PFSK-1 (cell line): ENCODE data around the gene UNC119.

Experiments used
- FOXP2 ChIP-seq: optimal IDR thresholded peaks from 2 replicates; pipeline ENCODE3; 2011; ENCODE audit warnings: borderline replicate concordance, control low read depth, inconsistent platforms; ENCODE audit not compliant: insufficient read depth; ENCODE audit errors: extremely low read length, extremely low read depth
- POLR2AphosphoS5 ChIP-seq: IDR thresholded peaks from 2 replicates; pipeline ENCODE4 v1.6.1; 2012; ENCODE audit warnings: low read depth, mild to moderate bottlenecking, control low read depth, low read length, moderate library complexity
- SIN3A ChIP-seq: IDR thresholded peaks from 2 replicates; pipeline ENCODE4 v1.6.1; 2012; ENCODE audit warnings: mild to moderate bottlenecking, low read length, moderate library complexity, borderline replicate concordance; ENCODE audit not compliant: insufficient read depth
- TAF1 ChIP-seq: IDR thresholded peaks from 2 replicates; pipeline ENCODE4 v1.6.1; 2012; ENCODE audit warnings: low read length, control low read depth, borderline replicate concordance; ENCODE audit not compliant: insufficient read depth
- TF ChIP-seq, protein P1 (sequence below), 2 experiments: IDR thresholded peaks; 2 replicates each; pipeline versions ENCODE4 v1.6.1 to v1.8.0; 2011 to 2012; ENCODE audit warnings: low read depth in 2 of 2, low read length in 2 of 2, control low read depth in 1 of 2, inconsistent platforms in 1 of 2, mild to moderate bottlenecking in 1 of 2, moderate library complexity in 1 of 2; ENCODE audit not compliant: insufficient read depth in 1 of 2

The UNC119 gene

DNA sequence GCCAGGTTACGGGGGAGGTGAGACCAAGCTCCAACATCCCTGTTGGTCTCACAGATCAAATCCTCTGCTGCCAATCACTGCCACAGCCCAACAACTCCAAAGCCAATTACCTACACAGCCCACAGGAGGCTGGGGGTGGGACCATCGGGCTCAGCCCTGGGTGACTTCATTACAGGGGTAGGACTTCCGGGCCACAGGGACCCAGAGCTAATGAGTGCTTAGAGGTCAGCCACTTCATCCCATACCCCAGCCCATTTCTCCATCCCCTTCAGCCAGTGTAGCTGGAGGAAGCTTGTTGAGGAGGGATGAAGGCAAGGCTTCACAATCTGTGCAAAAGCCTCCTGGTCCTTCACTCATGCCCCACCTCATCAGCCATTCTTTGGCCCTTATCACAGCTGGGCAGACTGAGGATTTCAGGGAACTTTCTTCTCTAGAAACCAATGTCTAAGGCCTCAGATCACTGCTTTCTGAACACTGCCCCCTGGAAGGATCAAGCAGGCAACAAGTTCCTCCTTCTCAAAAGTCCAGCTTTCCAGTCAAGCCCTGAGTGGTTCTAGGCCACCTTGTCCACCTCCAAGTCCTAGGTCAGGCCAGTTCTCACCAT lies 40.5 kb downstream of the UNC119 start:
- TF ChIP-seq SIN3A = no peak
- TF ChIP-seq POLR2AphosphoS5 = no peak
- no peak for TF ChIP-seq TAF1
- TF ChIP-seq, protein P1, sequence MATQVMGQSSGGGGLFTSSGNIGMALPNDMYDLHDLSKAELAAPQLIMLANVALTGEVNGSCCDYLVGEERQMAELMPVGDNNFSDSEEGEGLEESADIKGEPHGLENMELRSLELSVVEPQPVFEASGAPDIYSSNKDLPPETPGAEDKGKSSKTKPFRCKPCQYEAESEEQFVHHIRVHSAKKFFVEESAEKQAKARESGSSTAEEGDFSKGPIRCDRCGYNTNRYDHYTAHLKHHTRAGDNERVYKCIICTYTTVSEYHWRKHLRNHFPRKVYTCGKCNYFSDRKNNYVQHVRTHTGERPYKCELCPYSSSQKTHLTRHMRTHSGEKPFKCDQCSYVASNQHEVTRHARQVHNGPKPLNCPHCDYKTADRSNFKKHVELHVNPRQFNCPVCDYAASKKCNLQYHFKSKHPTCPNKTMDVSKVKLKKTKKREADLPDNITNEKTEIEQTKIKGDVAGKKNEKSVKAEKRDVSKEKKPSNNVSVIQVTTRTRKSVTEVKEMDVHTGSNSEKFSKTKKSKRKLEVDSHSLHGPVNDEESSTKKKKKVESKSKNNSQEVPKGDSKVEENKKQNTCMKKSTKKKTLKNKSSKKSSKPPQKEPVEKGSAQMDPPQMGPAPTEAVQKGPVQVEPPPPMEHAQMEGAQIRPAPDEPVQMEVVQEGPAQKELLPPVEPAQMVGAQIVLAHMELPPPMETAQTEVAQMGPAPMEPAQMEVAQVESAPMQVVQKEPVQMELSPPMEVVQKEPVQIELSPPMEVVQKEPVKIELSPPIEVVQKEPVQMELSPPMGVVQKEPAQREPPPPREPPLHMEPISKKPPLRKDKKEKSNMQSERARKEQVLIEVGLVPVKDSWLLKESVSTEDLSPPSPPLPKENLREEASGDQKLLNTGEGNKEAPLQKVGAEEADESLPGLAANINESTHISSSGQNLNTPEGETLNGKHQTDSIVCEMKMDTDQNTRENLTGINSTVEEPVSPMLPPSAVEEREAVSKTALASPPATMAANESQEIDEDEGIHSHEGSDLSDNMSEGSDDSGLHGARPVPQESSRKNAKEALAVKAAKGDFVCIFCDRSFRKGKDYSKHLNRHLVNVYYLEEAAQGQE (IDR thresholded peaks at IDR 0.05; ENCODE audit: insufficient read depth in 1 of 2, low read depth in 2 of 2, low read length in 2 of 2) = no peak
- TF ChIP-seq FOXP2 = no peak

DNA sequence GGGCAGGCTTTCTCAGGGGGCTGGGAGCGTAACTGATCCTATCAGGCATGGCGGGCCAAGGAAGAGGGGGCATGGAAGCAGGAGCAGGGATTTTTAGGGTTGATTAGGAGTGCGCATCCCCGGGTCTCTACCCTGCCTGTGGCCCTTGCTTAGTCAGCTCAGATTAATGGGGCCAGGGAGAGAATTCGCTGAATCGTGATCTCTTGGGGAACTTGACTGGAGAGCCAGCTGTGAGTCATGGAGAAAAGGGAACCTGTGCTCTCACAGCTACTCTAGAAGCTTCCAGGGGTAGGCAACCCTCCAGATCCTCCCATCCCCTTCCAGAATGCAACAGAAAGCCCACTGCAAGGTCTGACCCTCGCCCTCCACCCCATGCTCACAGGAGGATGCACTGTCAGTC lies 42.6 kb downstream of the UNC119 start:
- TF ChIP-seq POLR2AphosphoS5 (no peak), TAF1 (no peak), FOXP2 (no peak), SIN3A (no peak)
- TF ChIP-seq, protein P1 (IDR thresholded peaks at IDR 0.05; ENCODE audit: insufficient read depth in 1 of 2, low read depth in 2 of 2, low read length in 2 of 2) = no peak

DNA sequence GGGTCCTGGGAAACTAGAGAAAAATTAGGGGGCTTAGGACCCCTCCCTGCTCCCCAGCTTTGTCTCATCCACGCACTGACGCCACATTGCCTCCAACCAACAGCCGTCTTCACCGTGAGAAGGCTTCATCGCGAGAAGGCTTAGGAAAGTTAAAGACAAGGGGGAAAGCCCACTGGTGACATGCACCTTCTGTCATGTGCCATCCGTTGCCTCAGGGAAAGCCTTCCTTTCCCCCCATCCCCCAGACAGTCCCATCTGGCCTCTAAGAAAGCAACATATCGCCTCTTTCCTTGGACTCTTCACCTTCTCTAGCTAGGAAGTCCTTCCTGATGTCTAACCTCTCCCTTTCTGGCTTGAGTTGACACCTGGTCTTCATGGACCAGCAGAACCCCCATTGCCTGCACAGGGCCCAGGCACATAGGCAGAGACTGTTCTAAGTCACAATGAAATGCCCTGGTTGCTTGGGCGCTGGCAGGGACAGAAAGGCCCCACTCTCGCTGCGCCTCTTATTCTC lies 44.2 kb downstream of the UNC119 start:
- TF ChIP-seq SIN3A = no peak
- TF ChIP-seq TAF1 = no peak
- TF ChIP-seq, protein P1 (IDR thresholded peaks at IDR 0.05; ENCODE audit: insufficient read depth in 1 of 2, low read depth in 2 of 2, low read length in 2 of 2) = no peak
- no peak for TF ChIP-seq FOXP2
- TF ChIP-seq POLR2AphosphoS5 = no peak

DNA sequence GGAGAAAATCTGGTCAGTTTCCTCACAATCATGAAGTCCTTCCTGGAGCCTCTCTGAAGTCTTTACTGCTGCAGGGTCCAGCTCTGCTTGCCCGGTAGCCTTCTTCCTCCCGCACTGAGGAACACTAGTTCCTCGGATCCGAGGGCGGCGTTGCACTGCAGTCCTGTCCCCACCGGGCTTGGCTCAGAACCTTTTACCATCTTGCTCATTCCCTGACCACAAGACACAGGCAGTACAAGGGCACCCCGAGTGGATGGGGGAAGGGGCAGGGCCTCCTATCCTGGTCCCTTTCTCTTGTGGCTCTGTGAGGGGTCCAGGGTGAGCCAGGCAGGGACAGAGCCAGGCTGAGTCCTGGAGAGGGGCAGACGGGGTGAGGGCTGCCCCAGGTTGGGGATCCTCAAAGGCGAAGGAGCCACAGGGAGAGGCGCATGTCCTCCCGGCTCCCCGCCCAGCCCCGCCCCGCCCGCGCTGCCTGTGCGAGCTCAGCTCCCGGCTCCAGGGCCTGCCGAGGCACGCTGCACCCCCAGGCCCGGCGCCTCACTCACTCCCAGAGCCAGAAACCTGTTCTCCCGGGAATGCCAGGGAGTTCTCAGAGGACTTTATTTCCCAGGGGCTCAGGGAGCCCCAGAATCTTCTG lies 44.7 kb downstream of the UNC119 start:
- TF ChIP-seq SIN3A (no peak), FOXP2 (no peak), TAF1 (no peak), POLR2AphosphoS5 (no peak)
- TF ChIP-seq, protein P1 (IDR thresholded peaks at IDR 0.05; ENCODE audit: insufficient read depth in 1 of 2, low read depth in 2 of 2, low read length in 2 of 2) = no peak
